Inflammatory macrophage treated with lipopolysaccharide for 4 hours (primary cell): ENCODE measurements around the gene ZNF213.
A peak's percentile ranks its signal among the peaks of the same experiment; 100 is the strongest.

Experiments used
- DNase-seq: peaks from one replicate; pipeline ENCODE4 v3.0.0-alpha.2; 2020

The ZNF213 gene

DNA sequence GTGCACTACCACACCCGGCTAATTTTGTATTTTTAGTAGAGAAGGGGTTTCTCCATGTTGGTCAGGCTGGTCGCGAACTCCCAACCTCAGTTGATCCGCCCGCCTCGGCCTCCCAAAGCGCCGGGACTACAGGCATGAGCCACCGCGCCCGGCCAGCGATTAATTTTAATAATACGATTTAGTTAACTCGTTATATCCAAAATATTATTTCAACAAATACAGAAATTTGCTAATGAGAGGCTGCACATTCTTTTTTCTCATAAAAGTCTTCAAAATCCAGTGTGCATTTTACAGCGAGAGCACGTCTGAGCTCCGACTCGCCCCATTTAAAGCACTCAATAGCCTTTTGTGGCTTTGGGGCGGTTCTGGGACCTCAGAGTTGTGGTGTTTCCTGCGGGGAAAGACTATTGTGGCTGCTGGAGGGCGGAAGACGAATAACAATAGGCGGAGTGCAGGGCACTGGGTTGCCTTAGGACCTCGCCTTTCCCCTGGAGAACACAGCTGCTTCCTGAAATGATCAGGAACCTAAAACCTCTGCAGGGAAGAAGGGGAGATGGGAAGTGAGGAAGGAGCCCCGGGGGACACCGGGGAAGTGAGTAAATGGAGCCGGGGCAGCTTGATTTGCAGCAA lies 32.9 kb upstream of the ZNF213 start:
- no peak for DNase-seq

- peak; percentile 92 for DNase-seq
Observed at GRCh38 chr16:3106205-3106928, 28.5 kb upstream of the ZNF213 start.

GRCh38 chr16:3112058-3112880 lies 22.6 kb upstream of the ZNF213 start, which contains the start of gene ZNF205:
TSS of gene ZNF205 (plus strand) at chr16:3112586. CDS start at chr16:3113431, 845 bp downstream.
- DNase-seq: peak; percentile 54

DNA sequence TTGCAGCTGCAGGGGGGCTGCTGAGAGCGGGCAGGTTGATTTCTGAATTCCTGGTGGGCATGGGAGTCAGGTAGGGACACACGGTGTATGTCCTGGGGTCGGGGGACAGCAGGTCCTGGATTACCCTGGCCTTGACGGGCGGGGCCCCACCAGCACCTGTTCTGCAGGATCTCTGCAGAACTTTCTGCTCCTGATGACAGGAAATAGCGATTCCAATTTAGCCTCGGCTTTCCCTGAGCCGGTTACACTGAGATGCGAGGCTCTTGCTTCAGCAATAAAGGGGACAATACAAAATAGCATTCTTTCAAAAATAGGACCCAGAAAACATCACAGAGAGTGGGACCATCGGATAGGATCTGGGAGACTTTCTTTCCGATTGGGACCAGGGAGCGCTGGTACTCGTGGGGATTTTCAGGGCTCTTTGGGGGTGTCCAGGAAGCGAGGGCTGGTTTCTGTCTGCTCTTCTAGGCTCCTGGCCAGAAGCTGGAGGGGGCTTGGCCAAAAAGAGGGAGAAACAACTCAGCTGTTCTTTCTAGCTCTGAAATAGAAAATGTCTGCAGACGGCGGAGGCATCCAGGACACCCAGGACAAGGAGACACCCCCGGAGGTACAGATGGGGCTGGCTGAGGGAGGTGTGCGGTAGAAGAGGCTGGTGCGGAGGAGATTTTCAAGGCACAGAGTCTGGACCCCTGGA lies 21.8 kb upstream of the ZNF213 start:
- DNase-seq: no peak

DNA sequence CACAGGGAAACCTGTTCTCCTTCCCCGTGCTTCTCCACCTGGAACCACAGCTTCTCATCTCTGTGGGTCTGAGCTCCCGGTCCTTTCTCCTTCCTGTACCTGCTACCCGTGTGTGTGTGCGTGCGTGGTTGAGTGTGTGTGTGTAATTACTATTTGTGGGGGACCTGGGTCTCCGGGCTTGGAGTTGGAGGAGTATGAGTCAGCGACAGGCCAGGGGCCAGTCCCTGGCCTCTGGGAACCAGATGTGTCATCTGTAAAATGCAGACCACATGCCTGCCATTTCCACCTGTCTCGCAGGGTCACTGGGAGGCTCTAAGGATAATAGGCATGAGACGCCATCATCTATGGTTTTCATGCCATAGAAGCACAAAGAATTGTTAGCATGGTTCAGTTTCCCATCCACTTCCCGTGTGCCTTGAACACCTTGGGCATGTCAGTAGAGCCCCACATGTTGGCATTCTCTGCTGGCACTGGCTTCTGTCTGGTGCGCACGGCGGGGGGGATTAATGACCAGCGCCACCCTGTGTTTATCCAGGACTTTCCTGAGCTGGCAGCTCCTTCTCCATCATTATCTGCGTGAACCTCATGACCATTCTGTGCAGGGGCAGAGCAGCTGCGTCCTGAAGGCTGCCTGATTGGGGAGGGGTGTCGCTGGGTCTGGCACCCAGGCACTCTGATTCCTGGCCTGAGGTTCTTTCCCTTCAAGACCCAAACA lies 20.9 kb upstream of the ZNF213 start:
- DNase-seq: no peak

GRCh38 chr16:3115003-3115402 lies 19.8 kb upstream of the ZNF213 start:
- DNase-seq: no peak

GRCh38 chr16:3115561-3115960 lies 19.3 kb upstream of the ZNF213 start:
- DNase-seq: no peak

DNA sequence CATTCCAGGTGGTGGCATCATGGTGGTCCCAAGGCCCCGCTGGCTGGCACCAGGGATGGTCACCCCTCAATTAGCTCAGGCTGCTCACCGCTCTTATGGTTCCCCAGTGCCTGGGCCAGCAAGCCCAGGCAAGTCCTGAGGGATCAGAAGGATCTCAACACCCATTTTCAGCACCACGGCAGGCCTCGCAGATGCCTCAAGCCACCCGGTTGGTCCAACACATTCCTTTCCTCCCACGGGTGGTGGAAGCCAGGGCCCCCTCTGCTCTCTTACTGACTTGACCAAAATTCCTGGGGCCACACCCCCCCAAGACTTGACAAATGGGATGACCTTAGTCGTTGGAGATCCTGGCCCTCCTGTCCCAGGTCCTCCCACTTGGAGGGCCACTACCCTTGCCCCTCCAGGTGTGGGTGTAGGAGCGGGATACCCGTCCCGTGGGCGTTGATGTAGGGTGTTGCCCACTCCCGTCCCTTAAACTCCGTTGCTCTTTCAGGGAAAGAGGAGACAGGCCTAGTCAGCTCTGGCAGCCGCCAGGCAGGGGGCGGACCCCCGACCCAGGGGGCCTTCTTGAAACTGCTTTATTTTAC lies 16.5 kb upstream of the ZNF213 start:
- no peak for DNase-seq

DNA sequence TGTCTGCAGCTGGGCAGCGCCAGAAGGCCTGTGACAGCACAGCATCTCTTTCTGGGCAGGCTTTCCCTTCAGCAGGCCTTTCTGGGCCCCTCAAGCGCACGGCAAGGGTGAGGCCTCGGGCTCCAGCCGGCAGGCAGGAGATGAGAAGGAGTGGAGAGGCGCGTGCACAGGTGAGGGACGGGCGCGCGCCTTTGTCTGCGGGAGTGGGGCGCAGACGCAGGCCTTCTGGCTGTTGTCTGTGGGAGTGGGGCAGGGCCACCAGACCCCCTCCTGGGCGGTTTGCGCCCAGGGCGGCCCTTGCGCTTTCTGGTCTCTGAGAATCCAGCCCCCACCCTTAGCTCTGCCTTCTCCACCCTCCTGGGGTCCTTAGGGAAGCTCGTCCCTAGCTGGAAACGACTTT lies 16.0 kb upstream of the ZNF213 start:
- DNase-seq: no peak

DNA sequence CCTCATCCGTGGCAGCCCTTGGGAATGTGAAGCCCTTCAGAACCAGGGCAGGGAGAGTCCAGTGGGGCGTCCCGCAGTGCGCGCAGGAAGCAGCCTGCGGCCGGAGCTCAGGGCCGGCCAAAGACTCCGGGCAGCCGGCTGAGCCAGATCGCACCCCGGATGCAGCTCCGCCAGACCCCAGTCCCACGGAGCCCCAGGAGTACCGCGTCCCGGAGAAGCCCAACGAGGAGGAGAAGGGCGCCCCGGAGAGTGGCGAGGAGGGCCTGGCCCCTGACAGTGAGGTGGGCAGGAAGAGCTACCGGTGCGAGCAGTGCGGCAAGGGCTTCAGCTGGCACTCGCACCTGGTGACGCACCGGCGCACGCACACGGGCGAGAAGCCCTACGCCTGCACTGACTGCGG lies 15.5 kb upstream of the ZNF213 start:
- DNase-seq: no peak

GRCh38 chr16:3119701-3120408 lies 15.0 kb upstream of the ZNF213 start:
- DNase-seq: no peak

- DNase-seq: no peak
Observed at GRCh38 chr16:3120435-3120834, 14.4 kb upstream of the ZNF213 start.

GRCh38 chr16:3121851-3122467 lies 12.9 kb upstream of the ZNF213 start:
- no peak for DNase-seq

GRCh38 chr16:3122926-3123570 lies 11.8 kb upstream of the ZNF213 start:
- DNase-seq: no peak

DNA sequence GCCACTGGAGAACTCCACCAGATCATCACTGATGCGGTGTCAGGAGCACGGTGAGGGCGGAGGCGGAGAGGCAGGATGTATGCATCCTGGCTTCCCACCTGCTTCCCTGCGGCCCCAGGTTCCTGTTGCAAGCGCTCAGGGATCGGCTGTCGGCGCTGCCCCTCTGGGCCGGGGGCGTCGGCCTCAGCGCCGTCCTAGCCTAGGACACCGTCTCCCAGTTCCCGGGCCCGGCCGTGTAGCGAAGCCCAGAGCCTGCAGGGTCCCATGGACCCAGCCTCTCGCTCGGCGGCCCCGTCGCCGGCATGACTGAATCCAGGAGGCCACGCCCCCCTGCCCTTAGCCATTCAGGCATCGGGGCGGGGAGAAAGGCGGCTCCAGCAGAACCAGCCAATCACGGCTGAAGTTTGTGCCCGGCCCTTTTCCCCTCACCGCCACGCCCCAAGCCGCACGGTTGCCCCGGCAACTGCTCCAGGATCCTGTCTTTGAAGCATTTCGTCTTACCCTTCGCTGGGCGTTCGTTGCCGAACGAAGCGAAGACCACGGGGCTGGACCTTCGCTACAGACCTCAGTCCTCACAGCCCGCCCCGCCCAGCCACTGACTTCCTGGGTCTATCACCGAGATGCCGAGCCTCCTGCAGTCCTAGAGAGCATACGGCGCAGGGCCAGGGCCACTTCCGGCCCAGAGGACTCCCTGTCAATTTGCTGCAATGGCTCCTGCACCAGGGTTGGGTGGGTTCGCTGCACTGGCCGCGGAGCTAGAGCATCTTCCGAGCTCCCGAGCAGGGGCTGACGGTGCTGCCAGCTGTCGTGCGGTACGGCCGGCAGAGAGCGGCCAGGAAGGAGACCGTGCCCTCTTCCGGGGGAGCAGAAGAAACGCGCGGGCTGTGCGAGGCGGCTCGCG lies 10.6 kb upstream of the ZNF213 start:
- DNase-seq: peak; percentile 93

DNA sequence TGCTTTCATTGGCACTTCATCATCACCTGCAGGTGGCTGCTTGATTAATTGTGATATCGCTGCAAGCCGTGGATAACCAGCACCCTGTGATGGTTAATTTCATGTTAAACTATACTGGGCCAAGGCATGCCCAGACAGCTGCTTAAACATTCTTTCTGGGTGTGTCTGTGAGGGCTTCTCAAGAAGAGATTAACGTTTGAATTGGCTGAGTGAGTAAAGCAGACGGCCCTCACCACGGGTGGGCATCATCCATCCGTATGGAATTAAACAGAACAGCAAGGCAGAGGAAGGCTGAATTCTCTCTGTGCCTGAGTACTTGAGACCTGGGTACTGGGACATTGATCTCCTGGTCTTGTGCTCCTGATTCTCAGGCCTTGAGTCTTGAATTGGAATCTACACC lies 7.1 kb upstream of the ZNF213 start:
- DNase-seq: no peak

DNA sequence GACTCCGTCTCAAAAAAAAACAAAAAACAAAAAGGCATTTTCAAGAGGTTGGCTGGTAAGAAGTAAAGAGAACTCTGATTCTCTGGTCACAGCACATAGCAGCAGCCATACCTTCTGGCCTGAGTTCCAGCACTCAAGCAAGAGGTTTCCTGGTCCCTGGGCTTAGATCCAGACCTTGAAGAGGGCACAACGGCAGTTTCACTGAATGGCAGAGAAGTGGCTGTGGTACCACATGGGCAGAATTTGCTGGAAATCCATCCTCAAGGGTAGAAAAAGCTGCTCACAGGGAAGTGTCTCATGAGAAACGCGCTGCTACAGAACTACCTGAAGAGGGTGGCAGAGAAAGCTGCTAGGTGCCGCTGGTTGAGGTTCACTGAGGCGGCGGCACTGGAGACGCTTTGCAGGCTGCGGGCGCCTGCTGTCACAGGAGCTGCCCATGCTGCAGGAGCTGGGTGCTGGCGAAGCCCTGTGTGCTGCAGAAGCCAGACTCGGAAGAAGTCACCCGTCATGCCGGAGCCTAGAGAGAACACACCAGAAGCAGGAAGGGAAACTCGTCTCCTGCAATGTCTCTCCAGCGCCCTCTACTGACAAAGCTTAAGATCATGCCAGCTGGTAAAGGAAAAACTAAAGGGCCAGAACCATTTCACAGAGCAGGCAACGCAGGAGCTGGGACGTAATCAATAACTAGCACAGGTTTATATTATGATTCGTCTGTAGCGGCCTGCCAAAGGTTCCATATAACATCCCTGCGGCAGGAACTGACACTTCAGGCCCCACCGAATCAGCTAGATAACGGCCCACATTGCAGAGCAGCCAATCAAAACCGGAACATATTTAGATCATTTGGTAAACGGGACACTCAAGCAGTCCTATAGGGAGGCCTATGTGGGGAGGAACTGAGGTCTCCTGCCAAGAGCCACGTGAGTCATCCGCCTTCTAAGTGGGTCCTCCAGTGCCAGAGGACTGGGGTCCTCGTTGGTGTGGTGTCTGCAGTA lies 5.4 kb upstream of the ZNF213 start:
- DNase-seq: peak; percentile 91
